ENCODE measurements around the gene TRPV2. TPM values are rescaled to one million over a fixed set of nuclear protein-coding genes. Genes with fewer than 3 reads are reported as not detected.

The TRPV2 gene
- total RNA-seq, 1 experiment from 2014 or later: 34.9 TPM

DNA sequence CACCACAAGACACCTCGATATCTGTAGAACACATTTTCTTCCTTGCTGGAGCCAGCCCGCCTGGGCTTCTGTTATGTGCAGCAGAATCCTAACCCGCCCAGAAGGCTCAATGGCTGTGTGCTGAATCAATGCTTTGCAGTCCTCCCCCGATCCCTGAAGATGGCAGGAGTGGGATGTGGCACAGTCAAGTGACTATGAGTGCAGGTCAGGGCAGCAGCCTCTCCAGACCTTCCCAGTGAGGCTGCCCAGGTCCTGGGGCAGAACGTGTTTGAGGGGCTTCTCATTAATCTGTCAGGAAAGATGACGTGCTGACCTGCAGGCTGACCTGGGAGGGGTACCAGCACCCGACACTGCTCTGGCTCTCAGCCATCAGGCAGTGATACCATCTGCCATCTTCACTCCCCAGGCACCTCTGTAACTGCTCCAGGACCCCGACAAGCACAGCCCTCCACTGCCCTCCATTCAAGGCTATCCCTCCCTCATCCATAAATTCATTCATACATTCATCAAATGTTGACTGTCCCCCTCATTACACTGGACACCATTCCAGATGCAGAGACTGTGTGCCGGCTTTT lies 41.5 kb downstream of the TRPV2 start:
- no peaks in the 10 kb centered on the region for H3K9me3 ChIP-seq (ENCODE audit: control insufficient read depth, insufficient read depth, low read depth, low read length)
- ChIA-PET CTCF (interaction anchor here (0.6 kb wide), 1 partner anchor 68 kb away, joined by 4 read pairs; no protein-coding TSS in a partner anchor), POLR2A (no interaction called here)
- no peak overlapping the region for H3K4me3 ChIP-seq (ENCODE audit: low read depth in 2 of 2, low read length in 2 of 2)
- TF ChIP-seq POLR2AphosphoS5 (IDR thresholded peaks at IDR 0.05; ENCODE audit: low read depth, low read length) (no peak), TCF7L2 (IDR thresholded peaks at IDR 0.05; ENCODE audit: low read depth, low read length) (no peak), SIN3A (IDR thresholded peaks at IDR 0.05; ENCODE audit: borderline replicate concordance, insufficient read depth, low read depth, low read length) (no peak)
- TF ChIP-seq, protein P1, sequence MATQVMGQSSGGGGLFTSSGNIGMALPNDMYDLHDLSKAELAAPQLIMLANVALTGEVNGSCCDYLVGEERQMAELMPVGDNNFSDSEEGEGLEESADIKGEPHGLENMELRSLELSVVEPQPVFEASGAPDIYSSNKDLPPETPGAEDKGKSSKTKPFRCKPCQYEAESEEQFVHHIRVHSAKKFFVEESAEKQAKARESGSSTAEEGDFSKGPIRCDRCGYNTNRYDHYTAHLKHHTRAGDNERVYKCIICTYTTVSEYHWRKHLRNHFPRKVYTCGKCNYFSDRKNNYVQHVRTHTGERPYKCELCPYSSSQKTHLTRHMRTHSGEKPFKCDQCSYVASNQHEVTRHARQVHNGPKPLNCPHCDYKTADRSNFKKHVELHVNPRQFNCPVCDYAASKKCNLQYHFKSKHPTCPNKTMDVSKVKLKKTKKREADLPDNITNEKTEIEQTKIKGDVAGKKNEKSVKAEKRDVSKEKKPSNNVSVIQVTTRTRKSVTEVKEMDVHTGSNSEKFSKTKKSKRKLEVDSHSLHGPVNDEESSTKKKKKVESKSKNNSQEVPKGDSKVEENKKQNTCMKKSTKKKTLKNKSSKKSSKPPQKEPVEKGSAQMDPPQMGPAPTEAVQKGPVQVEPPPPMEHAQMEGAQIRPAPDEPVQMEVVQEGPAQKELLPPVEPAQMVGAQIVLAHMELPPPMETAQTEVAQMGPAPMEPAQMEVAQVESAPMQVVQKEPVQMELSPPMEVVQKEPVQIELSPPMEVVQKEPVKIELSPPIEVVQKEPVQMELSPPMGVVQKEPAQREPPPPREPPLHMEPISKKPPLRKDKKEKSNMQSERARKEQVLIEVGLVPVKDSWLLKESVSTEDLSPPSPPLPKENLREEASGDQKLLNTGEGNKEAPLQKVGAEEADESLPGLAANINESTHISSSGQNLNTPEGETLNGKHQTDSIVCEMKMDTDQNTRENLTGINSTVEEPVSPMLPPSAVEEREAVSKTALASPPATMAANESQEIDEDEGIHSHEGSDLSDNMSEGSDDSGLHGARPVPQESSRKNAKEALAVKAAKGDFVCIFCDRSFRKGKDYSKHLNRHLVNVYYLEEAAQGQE (IDR thresholded peaks at IDR 0.05; ENCODE audit: insufficient read depth in 1 of 2, low read depth in 2 of 2, low read length in 1 of 2): no peak
- TF ChIP-seq, protein P2, sequence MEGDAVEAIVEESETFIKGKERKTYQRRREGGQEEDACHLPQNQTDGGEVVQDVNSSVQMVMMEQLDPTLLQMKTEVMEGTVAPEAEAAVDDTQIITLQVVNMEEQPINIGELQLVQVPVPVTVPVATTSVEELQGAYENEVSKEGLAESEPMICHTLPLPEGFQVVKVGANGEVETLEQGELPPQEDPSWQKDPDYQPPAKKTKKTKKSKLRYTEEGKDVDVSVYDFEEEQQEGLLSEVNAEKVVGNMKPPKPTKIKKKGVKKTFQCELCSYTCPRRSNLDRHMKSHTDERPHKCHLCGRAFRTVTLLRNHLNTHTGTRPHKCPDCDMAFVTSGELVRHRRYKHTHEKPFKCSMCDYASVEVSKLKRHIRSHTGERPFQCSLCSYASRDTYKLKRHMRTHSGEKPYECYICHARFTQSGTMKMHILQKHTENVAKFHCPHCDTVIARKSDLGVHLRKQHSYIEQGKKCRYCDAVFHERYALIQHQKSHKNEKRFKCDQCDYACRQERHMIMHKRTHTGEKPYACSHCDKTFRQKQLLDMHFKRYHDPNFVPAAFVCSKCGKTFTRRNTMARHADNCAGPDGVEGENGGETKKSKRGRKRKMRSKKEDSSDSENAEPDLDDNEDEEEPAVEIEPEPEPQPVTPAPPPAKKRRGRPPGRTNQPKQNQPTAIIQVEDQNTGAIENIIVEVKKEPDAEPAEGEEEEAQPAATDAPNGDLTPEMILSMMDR (IDR thresholded peaks at IDR 0.05): no peak
- no peaks in the 10 kb centered on the region for H3K36me3 ChIP-seq (ENCODE audit: control insufficient read depth, insufficient read depth, low read length)
- no peak overlapping the region for H3K27ac ChIP-seq (ENCODE audit: low read length)
- no peaks in the 10 kb centered on the region for H3K4me1 ChIP-seq (ENCODE audit: control insufficient read depth, insufficient read depth, low read length)
- in situ Hi-C loops (cut with HindIII; ENCODE audit: low pct_unique_long_range_greater_than_20kb, low sequenced_read_pairs): no loop called here
- ATAC-seq: peak; percentile 47
- intact Hi-C loops (cut with micrococcal nuclease; ENCODE audit: unreplicated experiment): no loop called here
- no peaks in the 10 kb centered on the region for H3K27me3 ChIP-seq (ENCODE audit: control insufficient read depth, insufficient read depth, low read length)
- BruUV-seq (replicated peaks): no TSS peak
- DNase-seq (ENCODE audit: low read depth, low spot score): no peak

DNA sequence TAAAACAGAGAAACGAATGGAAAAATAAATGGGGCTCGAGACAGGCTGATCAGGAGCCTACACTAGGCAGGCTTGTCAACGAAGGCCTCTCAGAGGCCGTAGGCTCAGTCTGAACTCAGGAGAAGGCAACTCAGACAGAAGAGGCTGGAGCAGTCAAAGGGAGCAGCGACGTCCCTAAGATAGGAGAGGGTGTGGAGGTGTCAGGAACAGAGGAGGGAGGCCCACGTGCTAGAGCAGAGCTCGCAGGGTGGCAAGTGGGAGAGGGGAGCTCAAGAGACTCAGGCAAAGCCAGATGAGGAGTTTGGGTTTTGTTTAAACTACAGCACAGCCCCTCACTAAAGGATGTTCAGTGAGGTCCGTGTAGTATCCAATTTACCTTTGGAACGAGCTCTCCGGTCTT lies 43.9 kb downstream of the TRPV2 start:
- intact Hi-C loops (cut with micrococcal nuclease; ENCODE audit: unreplicated experiment) (no loop called here), in situ Hi-C loops (cut with HindIII; ENCODE audit: low pct_unique_long_range_greater_than_20kb, low sequenced_read_pairs) (no loop called here)
- no peak for ATAC-seq
- Histone ChIP-seq H3K27me3 (ENCODE audit: control insufficient read depth, insufficient read depth, low read length) (no peaks in the 10 kb centered on the region), H3K9me3 (ENCODE audit: control insufficient read depth, insufficient read depth, low read depth, low read length) (no peaks in the 10 kb centered on the region), H3K27ac (ENCODE audit: low read length) (no peak overlapping the region), H3K36me3 (ENCODE audit: control insufficient read depth, insufficient read depth, low read length) (no peaks in the 10 kb centered on the region), H3K4me3 (ENCODE audit: low read depth in 2 of 2, low read length in 2 of 2) (no peak overlapping the region), H3K4me1 (ENCODE audit: control insufficient read depth, insufficient read depth, low read length) (no peaks in the 10 kb centered on the region; the same call in 1 of the 2 replicates)
- no peak for DNase-seq (ENCODE audit: low read depth, low spot score)
- POLR2A ChIA-PET: no interaction called here
- TF ChIP-seq, protein P1 (IDR thresholded peaks at IDR 0.05; ENCODE audit: insufficient read depth in 1 of 2, low read depth in 2 of 2, low read length in 1 of 2): no peak
- TF ChIP-seq TCF7L2 (IDR thresholded peaks at IDR 0.05; ENCODE audit: low read depth, low read length) (no peak), POLR2AphosphoS5 (IDR thresholded peaks at IDR 0.05; ENCODE audit: low read depth, low read length) (no peak), SIN3A (IDR thresholded peaks at IDR 0.05; ENCODE audit: borderline replicate concordance, insufficient read depth, low read depth, low read length) (no peak)
- TF ChIP-seq, protein P2 (IDR thresholded peaks at IDR 0.05): no peak
- no TSS peak for BruUV-seq (replicated peaks)
- CTCF ChIA-PET: no interaction called here
